ENCODE data around the gene TMEM156.

Gene TMEM156

DNA sequence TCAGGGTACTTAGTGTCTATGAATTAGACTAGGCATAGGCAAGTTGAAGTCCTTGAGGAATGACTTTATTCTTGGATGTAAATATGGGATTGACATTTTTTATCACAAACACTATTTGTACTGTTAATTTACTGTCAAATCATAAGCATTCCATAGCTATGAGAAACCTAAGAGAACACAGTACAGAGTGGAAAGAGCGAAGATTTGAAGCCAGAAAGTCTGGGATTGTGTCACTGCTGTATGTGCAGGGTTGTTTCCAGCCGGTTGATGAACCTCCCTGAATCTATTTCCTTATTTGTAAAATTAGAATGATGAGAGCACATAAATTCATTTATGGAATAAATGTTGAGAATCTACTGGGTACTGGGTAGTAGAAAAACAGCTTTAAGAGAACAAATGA, 15.5 kb upstream of the TMEM156 start:
- Histone ChIP-seq H3K9ac (ENCODE audit: low read length) (no peak overlapping the region), H4K91ac (ENCODE audit: low read depth, low read length) (no peak overlapping the region), H4K12ac (ENCODE audit: low read depth, low read length) (no peak overlapping the region), H3K14ac (ENCODE audit: low read length) (no peak overlapping the region), H3K27me3 (ENCODE audit: insufficient read depth, low read length) (no peaks in the 10 kb centered on the region), H3K4ac (ENCODE audit: low read depth, low read length) (no peak overlapping the region), H3K4me3 (ENCODE audit: low read depth, low read length) (no peak overlapping the region), H3K79me2 (ENCODE audit: control insufficient read depth, insufficient read depth, low read length, poor library complexity) (peaks cover 3% of the 10 kb centered on the region), H3K79me1 (ENCODE audit: low read length) (peaks cover 6% of the 10 kb centered on the region), H2AFZ (ENCODE audit: insufficient read depth, low read length, poor library complexity) (no peak overlapping the region), H3K4me2 (ENCODE audit: low read length) (no peak overlapping the region), H3K18ac (ENCODE audit: low read length) (no peak overlapping the region), H2BK12ac (ENCODE audit: low read length) (no peak overlapping the region), H2BK120ac (ENCODE audit: insufficient read depth, low read length, poor library complexity) (no peak overlapping the region), H3K36me3 (ENCODE audit: control insufficient read depth in 1 of 2, insufficient read depth in 2 of 2, low read length in 2 of 2) (no peaks in the 10 kb centered on the region), H4K8ac (ENCODE audit: low read depth, low read length) (no peak overlapping the region), H3K23ac (ENCODE audit: low read length) (no peak overlapping the region), H2AK5ac (ENCODE audit: low read length) (no peak overlapping the region), H3K4me1 (ENCODE audit: control insufficient read depth in 1 of 2, insufficient read depth in 2 of 2, low read length in 2 of 2) (peaks cover 0 to 9% of the 10 kb centered on the region in 2 experiments), H3K27ac (ENCODE audit: low read depth, low read length) (no peak overlapping the region), H3K9me3 (ENCODE audit: insufficient read depth, low read depth, low read length) (no peaks in the 10 kb centered on the region), H2BK5ac (ENCODE audit: low read depth, low read length, poor library complexity) (no peak overlapping the region)
- DNase-seq: no peak
- no CpG with 5 or more reads among the region's 2 CpGs for WGBS (ENCODE audit: extremely low coverage, insufficient coverage, insufficient read length)

DNA sequence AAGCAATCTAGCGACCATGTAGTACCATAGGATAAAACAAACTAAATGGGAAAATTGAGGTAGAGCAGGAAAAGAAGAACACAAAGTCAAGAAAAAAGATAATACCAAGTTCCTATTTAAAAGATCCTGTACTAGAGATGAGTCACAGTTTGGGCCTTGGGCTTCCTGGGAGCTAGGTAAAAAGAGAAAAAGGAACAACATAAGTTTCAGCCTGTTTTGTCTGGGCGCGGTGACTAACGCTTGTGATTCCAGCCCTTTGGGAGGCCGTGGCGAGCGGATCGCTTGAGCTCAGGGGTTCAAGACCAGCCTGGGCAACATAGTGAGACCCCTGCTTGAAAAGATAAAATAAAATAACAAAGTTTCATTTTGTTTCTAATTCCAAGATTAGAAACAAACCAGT, 14.0 kb upstream of the TMEM156 start:
- Histone ChIP-seq H3K4ac (ENCODE audit: low read depth, low read length) (no peak overlapping the region), H3K4me1 (ENCODE audit: control insufficient read depth in 1 of 2, insufficient read depth in 2 of 2, low read length in 2 of 2) (peaks cover 0 to 9% of the 10 kb centered on the region in 2 experiments), H3K79me2 (ENCODE audit: control insufficient read depth, insufficient read depth, low read length, poor library complexity) (peaks cover 3% of the 10 kb centered on the region), H3K18ac (ENCODE audit: low read length) (no peak overlapping the region), H4K91ac (ENCODE audit: low read depth, low read length) (no peak overlapping the region), H3K23ac (ENCODE audit: low read length) (no peak overlapping the region), H2BK5ac (ENCODE audit: low read depth, low read length, poor library complexity) (no peak overlapping the region), H2BK12ac (ENCODE audit: low read length) (no peak overlapping the region), H3K9ac (ENCODE audit: low read length) (no peak overlapping the region), H3K4me3 (ENCODE audit: low read depth, low read length) (no peak overlapping the region), H3K79me1 (ENCODE audit: low read length) (peaks cover 6% of the 10 kb centered on the region), H3K27ac (ENCODE audit: low read depth, low read length) (no peak overlapping the region), H4K12ac (ENCODE audit: low read depth, low read length) (no peak overlapping the region), H2AFZ (ENCODE audit: insufficient read depth, low read length, poor library complexity) (no peak overlapping the region), H2AK5ac (ENCODE audit: low read length) (no peak overlapping the region), H3K4me2 (ENCODE audit: low read length) (no peak overlapping the region), H4K8ac (ENCODE audit: low read depth, low read length) (no peak overlapping the region), H2BK120ac (ENCODE audit: insufficient read depth, low read length, poor library complexity) (no peak overlapping the region), H3K27me3 (ENCODE audit: insufficient read depth, low read length) (no peaks in the 10 kb centered on the region), H3K36me3 (ENCODE audit: control insufficient read depth in 1 of 2, insufficient read depth in 2 of 2, low read length in 2 of 2) (no peaks in the 10 kb centered on the region), H3K14ac (ENCODE audit: low read length) (no peak overlapping the region), H3K9me3 (ENCODE audit: insufficient read depth, low read depth, low read length) (no peaks in the 10 kb centered on the region)
- WGBS (ENCODE audit: extremely low coverage, insufficient coverage, insufficient read length): no CpG with 5 or more reads among the region's 8 CpGs
- DNase-seq: peak; percentile 44 to 70

DNA sequence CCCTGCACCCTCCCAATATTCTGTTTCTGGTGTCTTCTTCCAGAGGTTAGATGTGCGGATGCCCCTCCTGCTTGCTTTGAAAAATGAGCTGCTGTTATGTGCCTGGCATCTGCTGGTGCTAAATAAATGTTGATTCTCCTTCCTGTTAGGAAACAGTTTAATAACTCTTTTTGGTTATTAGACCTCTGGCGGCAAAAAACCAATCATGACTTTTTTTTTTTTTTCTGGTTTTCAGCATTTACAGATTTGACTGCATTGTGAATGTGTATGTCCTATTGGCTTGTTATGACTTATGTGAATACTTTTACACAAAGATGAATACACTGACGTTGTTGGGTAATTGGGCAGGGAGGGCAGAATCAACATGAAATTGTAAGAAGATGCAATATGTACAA, 13.6 kb upstream of the TMEM156 start:
- H3K27me3 ChIP-seq (ENCODE audit: insufficient read depth, low read length): no peaks in the 10 kb centered on the region
- no peaks in the 10 kb centered on the region for H3K9me3 ChIP-seq (ENCODE audit: insufficient read depth, low read depth, low read length)
- no peak overlapping the region for H2BK5ac ChIP-seq (ENCODE audit: low read depth, low read length, poor library complexity)
- no peak overlapping the region for H2BK12ac ChIP-seq (ENCODE audit: low read length)
- H3K9ac ChIP-seq (ENCODE audit: low read length): no peak overlapping the region
- no peak overlapping the region for H2BK120ac ChIP-seq (ENCODE audit: insufficient read depth, low read length, poor library complexity)
- H3K4me3 ChIP-seq (ENCODE audit: low read depth, low read length): no peak overlapping the region
- H3K79me1 ChIP-seq (ENCODE audit: low read length): peaks cover 6% of the 10 kb centered on the region
- H3K4me1 ChIP-seq (ENCODE audit: control insufficient read depth in 1 of 2, insufficient read depth in 2 of 2, low read length in 2 of 2): peaks cover 0 to 9% of the 10 kb centered on the region in 2 experiments
- DNase-seq: peak in 1 of 2 donors; percentile 55
- no peak overlapping the region for H4K12ac ChIP-seq (ENCODE audit: low read depth, low read length)
- no peak overlapping the region for H3K18ac ChIP-seq (ENCODE audit: low read length)
- H3K4ac ChIP-seq (ENCODE audit: low read depth, low read length): no peak overlapping the region
- no peak overlapping the region for H3K27ac ChIP-seq (ENCODE audit: low read depth, low read length)
- no peak overlapping the region for H3K14ac ChIP-seq (ENCODE audit: low read length)
- no peak overlapping the region for H4K91ac ChIP-seq (ENCODE audit: low read depth, low read length)
- peaks cover 3% of the 10 kb centered on the region for H3K79me2 ChIP-seq (ENCODE audit: control insufficient read depth, insufficient read depth, low read length, poor library complexity)
- WGBS (ENCODE audit: extremely low coverage, insufficient coverage, insufficient read length): no CpG with 5 or more reads among the region's 3 CpGs
- no peak overlapping the region for H4K8ac ChIP-seq (ENCODE audit: low read depth, low read length)
- H3K23ac ChIP-seq (ENCODE audit: low read length): no peak overlapping the region
- no peak overlapping the region for H2AFZ ChIP-seq (ENCODE audit: insufficient read depth, low read length, poor library complexity)
- peak overlapping the region; percentile 89 for H3K4me2 ChIP-seq (ENCODE audit: low read length)
- H2AK5ac ChIP-seq (ENCODE audit: low read length): no peak overlapping the region
- H3K36me3 ChIP-seq (ENCODE audit: control insufficient read depth in 1 of 2, insufficient read depth in 2 of 2, low read length in 2 of 2): no peaks in the 10 kb centered on the region

DNA sequence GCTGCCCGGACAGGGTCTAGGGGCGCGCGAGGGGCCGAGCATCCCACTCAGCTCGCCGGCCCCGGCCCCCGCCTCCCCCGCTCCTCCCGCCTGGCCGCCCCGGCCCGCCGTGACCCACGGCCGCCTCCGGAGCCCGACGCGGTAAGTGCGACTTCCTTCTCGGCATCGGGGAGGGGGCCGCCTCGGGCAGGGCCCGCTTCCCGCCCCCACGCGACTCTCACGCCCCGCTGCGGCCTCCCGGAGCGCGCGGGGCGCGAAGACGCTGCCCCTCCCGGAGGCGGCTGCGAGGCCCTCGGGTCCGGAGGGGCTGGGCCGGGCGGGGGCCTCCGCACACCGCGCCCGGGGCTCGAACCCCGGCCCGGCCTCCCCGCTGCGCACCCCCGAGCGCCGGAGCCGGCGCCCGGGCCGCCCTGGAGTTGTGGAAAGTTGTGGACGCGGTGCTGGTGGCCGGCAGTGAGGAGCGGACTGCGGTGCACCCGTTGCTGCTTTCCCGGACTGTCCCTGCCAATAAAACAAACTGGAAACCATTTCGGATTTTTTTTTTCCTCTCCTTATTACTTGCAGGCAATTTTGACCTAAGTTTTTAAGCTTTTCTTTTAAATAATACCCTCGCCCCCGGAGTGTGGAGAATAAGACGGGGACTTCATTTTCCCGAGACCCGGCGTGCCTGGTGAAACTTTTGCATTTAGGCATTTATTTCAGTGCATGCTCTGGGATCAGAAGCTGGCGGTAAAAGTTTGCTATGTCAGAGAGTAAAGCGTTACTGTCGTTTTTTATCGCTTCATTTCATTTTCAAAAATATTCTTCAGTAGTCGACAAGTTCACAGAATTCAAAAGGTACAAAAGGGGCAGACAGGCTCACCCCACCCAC, 13.0 kb upstream of the TMEM156 start:
- H3K14ac ChIP-seq (ENCODE audit: low read length): peak overlapping the region; percentile 28
- H2BK12ac ChIP-seq (ENCODE audit: low read length): no peak overlapping the region
- H3K36me3 ChIP-seq (ENCODE audit: control insufficient read depth in 1 of 2, insufficient read depth in 2 of 2, low read length in 2 of 2): no peaks in the 10 kb centered on the region
- H4K8ac ChIP-seq (ENCODE audit: low read depth, low read length): peak overlapping the region; percentile 38
- H3K27ac ChIP-seq (ENCODE audit: low read depth, low read length): peak overlapping the region; percentile 84
- no peak overlapping the region for H2AK5ac ChIP-seq (ENCODE audit: low read length)
- H3K4me1 ChIP-seq (ENCODE audit: control insufficient read depth in 1 of 2, insufficient read depth in 2 of 2, low read length in 2 of 2): peaks cover 0 to 9% of the 10 kb centered on the region in 2 experiments
- H3K23ac ChIP-seq (ENCODE audit: low read length): no peak overlapping the region
- peak overlapping the region; percentile 23 for H4K91ac ChIP-seq (ENCODE audit: low read depth, low read length)
- peak overlapping the region; percentile 96 for H3K9ac ChIP-seq (ENCODE audit: low read length)
- H3K4me3 ChIP-seq (ENCODE audit: low read depth, low read length): peak overlapping the region; percentile 97
- H3K27me3 ChIP-seq (ENCODE audit: insufficient read depth, low read length): no peaks in the 10 kb centered on the region
- peak overlapping the region; percentile 4 for H2BK120ac ChIP-seq (ENCODE audit: insufficient read depth, low read length, poor library complexity)
- no CpG with 5 or more reads among the region's 82 CpGs for WGBS (ENCODE audit: extremely low coverage, insufficient coverage, insufficient read length)
- no peaks in the 10 kb centered on the region for H3K9me3 ChIP-seq (ENCODE audit: insufficient read depth, low read depth, low read length)
- peak overlapping the region; percentile 89 for H3K4me2 ChIP-seq (ENCODE audit: low read length)
- peak overlapping the region; percentile 7 for H2BK5ac ChIP-seq (ENCODE audit: low read depth, low read length, poor library complexity)
- peaks cover 3% of the 10 kb centered on the region for H3K79me2 ChIP-seq (ENCODE audit: control insufficient read depth, insufficient read depth, low read length, poor library complexity)
- H3K4ac ChIP-seq (ENCODE audit: low read depth, low read length): no peak overlapping the region
- peak overlapping the region; percentile 6 for H2AFZ ChIP-seq (ENCODE audit: insufficient read depth, low read length, poor library complexity)
- peak overlapping the region; percentile 31 for H3K18ac ChIP-seq (ENCODE audit: low read length)
- DNase-seq: peak; percentile 12 to 42
- peak overlapping the region; percentile 3 for H4K12ac ChIP-seq (ENCODE audit: low read depth, low read length)
- H3K79me1 ChIP-seq (ENCODE audit: low read length): peaks cover 6% of the 10 kb centered on the region

Measured in trophoblast cell (in vitro differentiated cells and primary cell).